SK-N-SH (cell line): ENCODE results near the gene SYNJ1. TPM values are rescaled to one million over a fixed set of nuclear protein-coding genes. Genes with fewer than 3 reads are reported as not detected.
"Not testable (repeated sequence)": the region's sequence is repeated elsewhere in the genome, so short reads cannot be mapped to it uniquely, and the experiment has no call there.

ENCODE experiments used
- CTCF ChIA-PET: fragments of 300-600, 350-600 bp; formaldehyde crosslinking; extraction: SDS; loops from one replicate; lab custom pipeline; 2021; lab: Yijun Ruan, JAX
- POLR2A ChIA-PET: fragments of 350-600 bp; sonication (Branson Sonifier 250); formaldehyde crosslinking; extraction: SDS; loops from one replicate; lab custom pipeline; 2020; ENCODE audit warnings: antibody characterized with exemption, inconsistent platforms; lab: Yijun Ruan, JAX
- DNase-seq: peaks from one replicate; pipeline ENCODE4 v3.0.0; 2012
- H2AFZ ChIP-seq: fragments of 200-600 bp; sonication (generic); 2 replicates; pipeline ENCODE4 v1.8.1; 2016; ENCODE audit warnings: antibody characterized with exemption, mild to moderate bottlenecking, low read depth
- H3F3A ChIP-seq: fragments of 200-600 bp; sonication (generic); replicated peaks from 2 replicates; pipeline ENCODE3; 2016; ENCODE audit warnings: antibody characterized with exemption, mild to moderate bottlenecking; ENCODE audit not compliant: insufficient read depth
- H3K27ac ChIP-seq, 2 experiments: fragments of 200-500 bp in 1 of 2; fragments of 200-600 bp in 1 of 2; sonication (Bioruptor generic) in 1 of 2; sonication (generic), shearing (Covaris generic) in 1 of 2; 2 replicates each; pipeline versions ENCODE4 v1.5.1 to v1.6.1; 2014 to 2016; ENCODE audit warnings: low read depth in 2 of 2, inconsistent platforms in 1 of 2, low read length in 1 of 2, mild to moderate bottlenecking in 1 of 2, mixed read lengths in 1 of 2
- H3K27me3 ChIP-seq: fragments of 200-600 bp; sonication (generic), shearing (Covaris generic); 2 replicates; pipeline ENCODE4 v1.6.1; 2016; ENCODE audit warnings: mixed run types; ENCODE audit not compliant: insufficient read depth
- H3K36me3 ChIP-seq, 2 experiments: fragments of 200-500 bp in 1 of 2; fragments of 200-600 bp in 1 of 2; sonication (Bioruptor generic) in 1 of 2; sonication (generic) in 1 of 2; replicated peaks in 1 of 2; 2 replicates each; pipeline versions ENCODE3 to v1.5.1; 2014 to 2016; ENCODE audit warnings: low read length in 1 of 2, mild to moderate bottlenecking in 1 of 2; ENCODE audit not compliant: insufficient read depth in 2 of 2, control insufficient read depth in 1 of 2
- H3K4me1 ChIP-seq, 2 experiments: fragments of 200-500 bp in 1 of 2; fragments of 200-600 bp in 1 of 2; sonication (Bioruptor generic) in 1 of 2; sonication (generic), shearing (Covaris generic) in 1 of 2; 2 replicates each; pipeline versions ENCODE4 v1.5.1 to v1.6.1; 2014 to 2016; ENCODE audit warnings: low read depth in 1 of 2, low read length in 1 of 2, mixed run types in 1 of 2; ENCODE audit not compliant: insufficient read depth in 2 of 2, control insufficient read depth in 1 of 2
- H3K4me2 ChIP-seq: fragments of 200-600 bp; sonication (generic), shearing (Covaris generic); 2 replicates; pipeline ENCODE4 v1.6.1; 2017; ENCODE audit warnings: mixed run types
- H3K4me3 ChIP-seq, 2 experiments: fragments of 200-500 bp in 1 of 2; fragments of 200-600 bp in 1 of 2; sonication (Bioruptor generic) in 1 of 2; sonication (generic), shearing (Covaris generic) in 1 of 2; 2 replicates each; pipeline versions ENCODE4 v1.5.1 to v1.8.1; 2014 to 2016; ENCODE audit warnings: low read depth in 2 of 2, inconsistent platforms in 1 of 2, low read length in 1 of 2, mild to moderate bottlenecking in 1 of 2, mixed read lengths in 1 of 2, moderate library complexity in 1 of 2
- H3K79me2 ChIP-seq: fragments of 200-600 bp; sonication (generic); 2 replicates; pipeline ENCODE4 v1.8.1; 2017; ENCODE audit warnings: mild to moderate bottlenecking; ENCODE audit not compliant: insufficient read depth
- H3K9ac ChIP-seq: fragments of 200-600 bp; sonication (generic); 2 replicates; pipeline ENCODE4 v1.6.1; 2017; ENCODE audit warnings: mixed run types
- H3K9me2 ChIP-seq: fragments of 200-600 bp; sonication (generic); 2 replicates; pipeline ENCODE4 v1.6.1; 2017; ENCODE audit warnings: mixed run types
- H3K9me3 ChIP-seq: fragments of 200-600 bp; sonication (generic); 2 replicates; pipeline ENCODE4 v1.6.1; 2017; ENCODE audit warnings: mixed run types, mild to moderate bottlenecking, moderate library complexity
- H4K20me1 ChIP-seq: fragments of 200-600 bp; sonication (generic); 2 replicates; pipeline ENCODE4 v1.6.1; 2017; ENCODE audit warnings: mild to moderate bottlenecking, mixed run types; ENCODE audit not compliant: insufficient read depth
- CHD2 ChIP-seq: fragments of 150-350 bp; IDR thresholded peaks from 2 replicates; pipeline ENCODE4 v1.6.1; 2018; ENCODE audit warnings: low read length; ENCODE audit not compliant: partially characterized antibody
- CTCF ChIP-seq: fragments of 200-600 bp; sonication (generic); IDR thresholded peaks from 2 replicates; pipeline ENCODE4 v1.6.1; 2017; ENCODE audit warnings: antibody characterized with exemption, mild to moderate bottlenecking, moderate library complexity
- FOSL2 ChIP-seq: IDR thresholded peaks from 2 replicates; pipeline ENCODE4 v1.4.0; 2012; ENCODE audit warnings: low read depth, mild to moderate bottlenecking, moderate library complexity, borderline replicate concordance
- FOXJ3 ChIP-seq: sonication (generic); formaldehyde crosslinking; IDR thresholded peaks from 2 replicates; pipeline ENCODE4 v1.5.1; 2020; ENCODE audit warnings: mild to moderate bottlenecking, missing genetic modification reagents
- FOXM1 ChIP-seq: IDR thresholded peaks from 2 replicates; pipeline ENCODE4 v1.4.0; 2012; ENCODE audit warnings: low read depth, mild to moderate bottlenecking
- IRF3 ChIP-seq: fragments of 150-350 bp; IDR thresholded peaks from 2 replicates; pipeline ENCODE4 v1.6.1; 2016; ENCODE audit warnings: mild to moderate bottlenecking, low read depth, low read length
- NRF1 ChIP-seq: IDR thresholded peaks from 2 replicates; pipeline ENCODE4 v1.6.1; 2012; ENCODE audit warnings: low read depth, mild to moderate bottlenecking, low read length
- PBX3 ChIP-seq: IDR thresholded peaks from 2 replicates; pipeline ENCODE4; 2012
- REST ChIP-seq: IDR thresholded peaks from 2 replicates; pipeline ENCODE4 v1.6.1; 2012; ENCODE audit warnings: mild to moderate bottlenecking, low read depth, low read length, moderate library complexity
- RXRA ChIP-seq: IDR thresholded peaks from 2 replicates; pipeline ENCODE4 v1.4.0; 2012; ENCODE audit warnings: low read depth, mild to moderate bottlenecking, borderline replicate concordance
- SIN3A ChIP-seq: IDR thresholded peaks from 2 replicates; pipeline ENCODE4 v1.6.1; 2012; ENCODE audit warnings: low read depth, mild to moderate bottlenecking, low read length, moderate library complexity, borderline replicate concordance
- SMC3 ChIP-seq: IDR thresholded peaks from 2 replicates; pipeline ENCODE4 v1.6.1; 2012; ENCODE audit warnings: low read depth, low read length, improper control_type of control experiment
- TEAD4 ChIP-seq: IDR thresholded peaks from 2 replicates; pipeline ENCODE4 v1.4.0; 2012; ENCODE audit warnings: mild to moderate bottlenecking, borderline replicate concordance; ENCODE audit not compliant: insufficient read depth
- YY1 ChIP-seq: IDR thresholded peaks from 2 replicates; pipeline ENCODE4 v1.4.0; 2012; ENCODE audit warnings: low read depth, mild to moderate bottlenecking
- WGBS: methylation state at CpG from one replicate; pipeline ENCODE4 v1.1.6; 2017; ENCODE audit warnings: low lambda C conversion rate; 5-methylcytosine and 5-hydroxymethylcytosine counted together
- polyA plus RNA-seq, 3 experiments: library from polyadenylated mRNA; depleted of rRNA; stranded (reverse); fragments of >200 nt; gene quantifications; 2 replicates each; pipeline ENCODE4 v1.2.3, GENCODE V29; 2012

Gene SYNJ1
- polyA plus RNA-seq, 1 of the 3 experiments (the other 2 are of a cell fraction) = 3.3 TPM

- Histone ChIP-seq H3K27me3 (no peaks in the 10 kb centered on the region), H3K27ac (no peak overlapping the region), H3K4me1 (no peaks in the 10 kb centered on the region), H3K36me3 (peaks cover 81 to 92% of the 10 kb centered on the region in 2 experiments), H3F3A (no peaks in the 10 kb centered on the region), H3K9me3 (no peaks in the 10 kb centered on the region), H3K9me2 (no peaks in the 10 kb centered on the region), H3K79me2 (no peaks in the 10 kb centered on the region), H2AFZ (no peak overlapping the region), H4K20me1 (no peaks in the 10 kb centered on the region), H3K4me3 (no peak overlapping the region), H3K9ac (no peak overlapping the region), H3K4me2 (no peak overlapping the region)
- TF ChIP-seq FOXJ3 = no peak
- no peak for TF ChIP-seq TEAD4
- no peak for TF ChIP-seq PBX3
- no peak for TF ChIP-seq NRF1
- no peak for TF ChIP-seq CTCF
- WGBS = 97% methylated on average over 2 of the region's 2 CpGs
- POLR2A ChIA-PET = no interaction called here
- CTCF ChIA-PET = interaction anchor here (0.6 to 1.0 kb wide), 2 partner anchors 12 to 21 kb away, joined by 3 read pairs; no protein-coding TSS in a partner anchor
- no peak for DNase-seq
Measured at GRCh38 chr21:32739946-32740345, 12.1 kb upstream of the SYNJ1 start.

GRCh38 chr21:32736083-32736482, 8.3 kb upstream of the SYNJ1 start:
- H3K9ac ChIP-seq, H3K79me2 ChIP-seq, H3F3A ChIP-seq, DNase-seq, H3K9me3 ChIP-seq, H3K27ac ChIP-seq, H3K4me1 ChIP-seq, H3K4me2 ChIP-seq, H3K27me3 ChIP-seq, H3K4me3 ChIP-seq, H2AFZ ChIP-seq, H4K20me1 ChIP-seq, POLR2A ChIA-PET, H3K9me2 ChIP-seq: not testable (repeated sequence)
- CTCF ChIA-PET = interaction anchor here (1.6 kb wide), 1 partner anchor 18 kb away, joined by 8 read pairs; no protein-coding TSS in a partner anchor
- H3K36me3 ChIP-seq = peaks cover 66 to 77% of the 10 kb centered on the region in 2 experiments
- WGBS = 90% methylated on average over 4 of the region's 4 CpGs

- WGBS = 93% methylated on average over 2 of the region's 2 CpGs
- Histone ChIP-seq H3K36me3 (peaks cover 60 to 71% of the 10 kb centered on the region in 2 experiments), H3K4me3 (no peak overlapping the region), H4K20me1 (no peaks in the 10 kb centered on the region), H2AFZ (no peak overlapping the region), H3K27me3 (no peaks in the 10 kb centered on the region), H3K9me3 (no peaks in the 10 kb centered on the region), H3F3A (peaks cover 3% of the 10 kb centered on the region), H3K79me2 (no peaks in the 10 kb centered on the region), H3K27ac (no peak overlapping the region), H3K9ac (no peak overlapping the region), H3K4me2 (no peak overlapping the region), H3K4me1 (peaks cover 0 to 5% of the 10 kb centered on the region in 2 experiments; a peak in 1 of 4 replicates), H3K9me2 (no peaks in the 10 kb centered on the region)
- no peak for DNase-seq
- POLR2A ChIA-PET = no interaction called here
- CTCF ChIA-PET = interaction anchor here (1.0 to 1.6 kb wide), 2 partner anchors 12 to 18 kb away, joined by 4 to 8 read pairs; no protein-coding TSS in a partner anchor
- no peak for TF ChIP-seq REST
- TF ChIP-seq CHD2 = no peak
- no peak for TF ChIP-seq FOXJ3
- no peak for TF ChIP-seq TEAD4
- TF ChIP-seq SMC3 = no peak
- TF ChIP-seq SIN3A = no peak
- no peak for TF ChIP-seq IRF3
- TF ChIP-seq FOSL2 = no peak
- no peak for TF ChIP-seq YY1
- no peak for TF ChIP-seq RXRA
- no peak for TF ChIP-seq FOXM1
Measured at GRCh38 chr21:32735524-32735923, 7.7 kb upstream of the SYNJ1 start.
